SU-DHL-6 (cell line): ENCODE data around the gene OSER1.

Source experiments
- EZH2phosphoT487 ChIP-seq: fragments of 200-600 bp; sonication (generic), shearing (Covaris generic); conservative IDR thresholded peaks from 2 replicates; pipeline ENCODE4 v1.6.1; 2018; ENCODE audit warnings: mild to moderate bottlenecking, antibody characterized with exemption, low read length, moderate library complexity, mixed read lengths
- TF ChIP-seq, protein P1 (sequence below): fragments of 200-600 bp; sonication (generic); IDR thresholded peaks from one replicate; pipeline ENCODE4 v1.5.1; 2017; ENCODE audit warnings: antibody characterized with exemption, mild to moderate bottlenecking, low read length, moderate library complexity; ENCODE audit not compliant: insufficient read depth, poor library complexity, severe bottlenecking

DNA sequence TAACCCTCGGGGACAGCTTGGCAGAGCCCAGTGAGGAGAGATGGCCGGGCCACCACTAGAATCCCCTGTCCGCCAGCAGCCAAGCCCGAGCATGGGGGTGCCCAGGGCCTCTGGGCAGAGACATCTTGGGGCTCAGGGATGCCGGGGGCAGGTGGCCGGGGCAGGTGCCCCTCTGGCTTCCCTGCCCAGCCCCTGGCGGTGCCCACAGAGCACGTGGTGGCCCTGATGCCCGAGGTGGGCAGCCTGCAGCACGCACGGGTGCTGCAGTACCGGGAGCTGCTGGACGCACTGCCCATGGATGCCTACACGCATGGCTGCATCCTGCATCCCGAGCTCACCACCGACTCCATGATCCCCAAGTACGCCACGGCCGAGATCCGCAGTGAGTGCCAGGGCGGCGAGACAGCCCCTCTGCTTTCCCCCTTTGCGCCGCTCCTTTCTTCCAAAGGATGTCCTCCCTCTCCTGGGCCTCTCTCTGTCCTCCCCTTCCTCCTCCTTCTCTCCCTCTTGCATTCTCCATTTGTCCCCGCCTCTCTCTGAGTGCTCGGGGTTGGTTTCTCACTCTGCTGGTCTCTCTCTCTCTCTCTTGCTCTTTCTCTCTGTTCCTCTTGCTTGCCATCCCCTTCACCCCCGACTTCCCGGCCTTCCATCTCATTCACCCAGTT is 47.8 kb upstream of the OSER1 start:
- TF ChIP-seq, protein P1, sequence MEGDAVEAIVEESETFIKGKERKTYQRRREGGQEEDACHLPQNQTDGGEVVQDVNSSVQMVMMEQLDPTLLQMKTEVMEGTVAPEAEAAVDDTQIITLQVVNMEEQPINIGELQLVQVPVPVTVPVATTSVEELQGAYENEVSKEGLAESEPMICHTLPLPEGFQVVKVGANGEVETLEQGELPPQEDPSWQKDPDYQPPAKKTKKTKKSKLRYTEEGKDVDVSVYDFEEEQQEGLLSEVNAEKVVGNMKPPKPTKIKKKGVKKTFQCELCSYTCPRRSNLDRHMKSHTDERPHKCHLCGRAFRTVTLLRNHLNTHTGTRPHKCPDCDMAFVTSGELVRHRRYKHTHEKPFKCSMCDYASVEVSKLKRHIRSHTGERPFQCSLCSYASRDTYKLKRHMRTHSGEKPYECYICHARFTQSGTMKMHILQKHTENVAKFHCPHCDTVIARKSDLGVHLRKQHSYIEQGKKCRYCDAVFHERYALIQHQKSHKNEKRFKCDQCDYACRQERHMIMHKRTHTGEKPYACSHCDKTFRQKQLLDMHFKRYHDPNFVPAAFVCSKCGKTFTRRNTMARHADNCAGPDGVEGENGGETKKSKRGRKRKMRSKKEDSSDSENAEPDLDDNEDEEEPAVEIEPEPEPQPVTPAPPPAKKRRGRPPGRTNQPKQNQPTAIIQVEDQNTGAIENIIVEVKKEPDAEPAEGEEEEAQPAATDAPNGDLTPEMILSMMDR: no peak
- TF ChIP-seq EZH2phosphoT487: no peak
